GM12875 (cell line): ENCODE measurements around the gene PDK4.
"Not testable (repeated sequence)": the region's sequence is repeated elsewhere in the genome, so short reads cannot be mapped to it uniquely, and the experiment has no call there.

Experiments
- H3K4me3 ChIP-seq: one replicate; pipeline ENCODE4 v1.5.1; 2011; ENCODE audit warnings: low read depth, low read length, control low read depth
- CTCF ChIP-seq: IDR thresholded peaks from 2 replicates; pipeline ENCODE4 v1.5.1; 2011; ENCODE audit warnings: low read depth, mild to moderate bottlenecking, control low read depth, inconsistent platforms, low read length, moderate library complexity, borderline replicate concordance; ENCODE audit not compliant: insufficient read depth

Gene PDK4

DNA sequence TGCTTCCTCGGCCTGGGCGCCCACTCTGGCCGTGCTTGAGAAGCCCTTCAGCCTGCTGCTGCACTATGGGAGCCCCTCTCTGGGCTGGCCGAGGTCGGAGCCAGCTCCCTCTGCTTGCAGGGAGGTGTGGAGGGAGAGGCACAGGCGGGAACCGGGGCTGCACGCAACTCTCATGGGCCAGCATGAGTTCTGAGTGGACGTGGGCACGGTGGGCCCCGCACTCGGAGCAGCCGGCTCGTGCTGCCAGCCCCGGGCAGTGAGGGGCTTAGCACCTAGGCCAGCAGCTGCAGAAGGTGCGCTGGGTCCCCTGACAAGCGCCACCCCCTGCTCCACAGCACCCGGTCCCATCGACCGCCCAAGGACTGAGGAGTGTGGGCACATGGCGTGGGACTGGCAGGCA is 9.0 kb upstream of the PDK4 start:
- H3K4me3 ChIP-seq = no peak overlapping the region
- TF ChIP-seq CTCF = no peak

DNA sequence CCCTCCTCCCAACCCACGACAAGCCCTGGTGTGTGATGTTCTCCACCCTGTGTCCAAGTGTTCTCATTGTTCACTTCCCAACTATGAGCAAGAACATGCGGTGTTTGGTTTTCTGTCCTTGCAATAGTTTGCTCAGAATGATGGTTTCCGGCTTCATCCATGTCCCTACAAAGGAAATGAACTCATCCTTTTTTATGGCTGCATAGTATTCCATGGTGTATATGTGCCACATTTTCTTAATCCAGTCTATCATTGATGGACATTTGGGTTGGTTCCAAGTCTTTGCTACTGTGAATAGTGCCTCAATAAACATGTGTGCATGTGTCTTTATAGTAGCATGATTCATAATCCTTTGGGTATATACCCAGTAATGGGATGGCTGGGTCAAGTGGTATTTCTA is 8.5 kb upstream of the PDK4 start:
- not testable (repeated sequence) for H3K4me3 ChIP-seq

DNA sequence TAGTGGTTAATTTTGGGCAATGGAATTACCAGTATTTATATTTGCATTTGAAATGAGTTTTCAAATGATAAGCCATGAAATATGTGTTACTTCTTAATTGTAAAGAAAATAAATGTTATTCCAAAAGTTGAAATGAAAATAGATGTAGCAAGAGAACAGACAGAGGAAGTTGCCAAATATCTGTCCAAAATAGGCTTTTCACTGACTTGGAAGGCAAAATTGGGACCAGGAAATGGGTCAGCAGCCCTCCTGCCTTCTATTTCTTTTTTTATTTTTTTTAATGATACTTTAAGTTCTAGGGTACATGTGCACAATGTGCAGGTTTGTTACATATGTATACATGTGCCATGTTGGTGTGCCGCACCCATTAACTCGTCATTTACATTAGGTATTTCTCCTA is 8.1 kb upstream of the PDK4 start:
- not testable (repeated sequence) for H3K4me3 ChIP-seq

GRCh38 chr7:95602421-95602820 is 6.1 kb upstream of the PDK4 start:
- TF ChIP-seq CTCF = no peak
- no peak overlapping the region for H3K4me3 ChIP-seq

GRCh38 chr7:95601316-95601715 is 5.0 kb upstream of the PDK4 start:
- H3K4me3 ChIP-seq = no peak overlapping the region
- no peak for TF ChIP-seq CTCF

GRCh38 chr7:95599069-95599468 is 2.8 kb upstream of the PDK4 start:
- TF ChIP-seq CTCF = no peak
- no peak overlapping the region for H3K4me3 ChIP-seq

DNA sequence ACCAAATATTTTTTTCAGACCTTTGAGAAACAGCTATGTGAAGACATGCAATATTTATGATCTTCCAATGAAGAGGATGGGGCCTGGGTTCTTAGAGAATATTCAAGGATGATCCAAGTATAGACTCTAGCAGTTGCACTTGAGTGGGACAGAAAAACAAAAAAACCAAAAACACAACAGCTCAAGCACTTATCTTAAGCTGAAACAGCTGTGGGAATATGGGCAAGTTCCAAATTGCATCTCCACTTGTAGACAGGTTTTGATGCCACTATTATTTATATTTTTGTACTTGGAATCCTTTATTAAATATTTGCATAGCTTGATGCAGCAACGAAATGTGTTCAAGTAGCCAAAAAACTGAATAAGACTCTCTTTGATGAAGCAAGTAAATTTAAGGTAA is 2.2 kb upstream of the PDK4 start:
- H3K4me3 ChIP-seq = no peak overlapping the region
- TF ChIP-seq CTCF = no peak

DNA sequence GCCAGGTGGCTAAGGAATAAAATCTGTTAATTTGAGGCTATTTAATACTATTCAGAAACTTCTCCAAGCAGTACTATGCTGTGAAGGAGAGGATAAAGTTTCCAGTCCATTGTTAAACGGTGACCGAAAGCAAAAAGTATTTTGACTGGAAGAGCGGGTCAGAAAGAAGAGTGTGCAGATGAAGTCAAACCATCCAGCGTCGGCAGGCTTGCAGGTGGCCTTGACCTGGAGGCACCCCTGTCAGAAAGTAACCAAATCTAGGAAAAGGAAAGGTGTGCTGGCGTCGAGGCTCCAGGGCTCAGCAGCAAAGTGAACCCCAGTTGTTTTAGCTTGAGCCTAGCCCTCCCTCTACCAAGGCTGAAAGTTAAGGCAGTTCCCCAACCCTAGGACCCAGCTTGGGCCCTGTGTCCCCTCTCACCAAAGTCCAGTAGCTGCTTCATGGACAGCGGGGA is 544 bp downstream of the PDK4 start:
- TF ChIP-seq CTCF = no peak
- H3K4me3 ChIP-seq = no peak overlapping the region
